22Rv1 (cell line): ENCODE results near the gene ARMC6.

Experiments used
- H3K27ac ChIP-seq: fragments of 450-650 bp; 2 replicates; pipeline ENCODE4 v1.5.1; 2017
- CTCF ChIP-seq: fragments of 450-650 bp; IDR thresholded peaks from 2 replicates; pipeline ENCODE4 v1.5.1; 2017; ENCODE audit warnings: mild to moderate bottlenecking
- ZFX ChIP-seq: fragments of 450-650 bp; IDR thresholded peaks from 2 replicates; pipeline ENCODE4 v1.6.1; 2017; ENCODE audit warnings: antibody characterized with exemption, borderline replicate concordance

Gene ARMC6

GRCh38 chr19:18991468-18991867 is 41.9 kb upstream of the ARMC6 start:
- TF ChIP-seq ZFX (no peak), CTCF (no peak)
- no peak overlapping the region for H3K27ac ChIP-seq

DNA sequence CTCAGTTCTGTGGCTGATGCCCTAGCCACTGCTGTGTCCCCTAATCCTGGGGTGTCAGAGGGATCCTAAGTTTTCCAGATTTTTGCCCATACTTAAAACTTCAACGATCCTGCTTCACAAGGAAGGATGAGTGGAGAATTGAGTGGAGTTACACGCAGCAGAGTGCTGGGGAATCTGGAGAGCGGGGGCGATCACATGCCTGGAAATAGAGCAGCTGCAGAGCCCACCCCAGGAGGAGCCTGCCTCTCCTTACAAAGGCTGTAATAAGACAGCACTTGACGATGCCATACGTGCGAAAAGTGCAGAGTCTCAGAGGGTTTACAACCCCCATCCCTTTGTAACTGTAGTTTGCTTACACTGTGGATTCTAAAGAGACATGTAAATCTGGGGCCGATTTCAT is 40.7 kb upstream of the ARMC6 start:
- no peak overlapping the region for H3K27ac ChIP-seq
- TF ChIP-seq CTCF = no peak
- TF ChIP-seq ZFX = no peak

DNA sequence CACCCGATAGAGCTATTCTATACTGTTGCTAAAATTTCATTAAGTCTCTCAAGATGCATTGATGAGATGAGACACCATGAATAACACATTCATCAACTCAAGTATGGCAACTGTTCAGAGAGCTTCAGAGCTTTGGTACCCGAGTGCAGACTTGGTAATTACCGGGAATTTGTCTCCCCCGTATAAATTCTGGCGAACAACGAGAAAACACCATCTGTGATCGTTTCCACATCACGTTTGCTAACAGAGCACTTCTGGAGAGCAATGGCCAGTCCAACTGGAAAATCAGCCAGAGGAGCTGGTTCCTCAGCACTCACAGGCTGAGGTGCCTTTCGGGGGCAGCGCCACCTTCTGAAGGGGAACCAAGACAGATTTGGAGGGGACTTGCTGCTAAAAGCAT is 40.3 kb upstream of the ARMC6 start:
- TF ChIP-seq CTCF (no peak), ZFX (no peak)
- H3K27ac ChIP-seq = no peak overlapping the region

DNA sequence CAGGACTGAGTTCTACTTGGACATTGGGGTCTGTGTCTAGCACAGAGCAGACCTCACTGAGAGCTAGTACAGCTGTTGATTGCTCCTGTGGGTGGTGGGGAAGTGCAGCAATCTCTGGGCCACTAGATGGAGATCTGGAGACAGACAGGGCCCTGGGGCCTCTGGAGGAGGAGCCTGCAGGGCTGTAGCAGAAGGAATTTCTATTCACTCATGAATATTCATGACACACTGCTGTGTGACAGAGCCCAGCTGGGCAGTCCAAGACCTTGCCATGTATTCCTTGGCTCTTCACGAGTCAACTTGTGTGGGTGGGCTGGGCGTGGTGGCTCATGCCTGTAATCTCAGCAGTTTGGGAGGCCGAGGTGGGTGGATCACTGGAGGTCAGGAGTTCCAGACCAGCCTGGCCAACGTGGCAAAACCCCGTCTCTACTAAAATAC is 37.6 kb upstream of the ARMC6 start:
- TF ChIP-seq CTCF (peak; percentile 59), ZFX (no peak)
- no peak overlapping the region for H3K27ac ChIP-seq

DNA sequence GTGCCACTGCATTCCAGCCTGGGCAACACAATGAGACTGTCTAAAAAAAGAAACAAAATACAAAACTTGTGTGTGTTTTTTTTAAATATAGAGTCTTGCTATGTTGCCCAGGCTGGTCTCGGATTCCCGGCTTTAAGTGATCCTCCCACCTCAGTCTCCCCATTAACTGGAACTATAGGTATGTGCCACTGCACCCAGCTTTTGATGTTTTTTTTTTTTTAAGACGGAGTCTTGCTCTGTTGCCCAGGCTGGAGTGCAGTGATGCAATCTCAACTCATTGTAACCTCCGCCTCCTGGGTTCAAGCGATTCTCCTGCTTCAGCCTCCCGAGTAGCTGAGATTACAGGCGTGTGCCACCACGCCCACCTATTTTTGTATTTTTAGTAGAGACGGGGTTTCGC is 37.1 kb upstream of the ARMC6 start:
- no peak overlapping the region for H3K27ac ChIP-seq
- TF ChIP-seq ZFX (no peak), CTCF (no peak)

- no peak for TF ChIP-seq ZFX
- TF ChIP-seq CTCF = no peak
- no peak overlapping the region for H3K27ac ChIP-seq
Measured at GRCh38 chr19:18996796-18997394, 36.5 kb upstream of the ARMC6 start.

- TF ChIP-seq ZFX (no peak), CTCF (no peak)
- H3K27ac ChIP-seq = no peak overlapping the region
Measured at GRCh38 chr19:18998276-18998675, 35.1 kb upstream of the ARMC6 start.
